GM20000 (cell line): ENCODE data around the gene RHOJ.
A peak's percentile ranks its signal among the peaks of the same experiment; 100 is the strongest.
"Not testable (repeated sequence)": the region's sequence is repeated elsewhere in the genome, so short reads cannot be mapped to it uniquely, and the experiment has no call there.

Source experiments
- DNase-seq: peaks from one replicate; pipeline ENCODE4 v3.0.0; 2012; ENCODE audit warnings: low spot score
- CTCF ChIP-seq: IDR thresholded peaks from 2 replicates; pipeline ENCODE4 v1.5.1; 2012; ENCODE audit warnings: mild to moderate bottlenecking, control low read depth; ENCODE audit errors: extremely low read depth, missing control alignments

The RHOJ gene

GRCh38 chr14:63275611-63276010, 71.4 kb downstream of the RHOJ start:
- no peak for DNase-seq

GRCh38 chr14:63276016-63276415, 71.8 kb downstream of the RHOJ start:
- no peak for TF ChIP-seq CTCF
- DNase-seq: no peak

More at GRCh38 chr14:63275611-63276010, 71.4 kb downstream of the RHOJ start:
- TF ChIP-seq CTCF: no peak

- TF ChIP-seq CTCF: peak; percentile 79
- peak; percentile 51 for DNase-seq
Measured at GRCh38 chr14:63276492-63277342, 72.5 kb downstream of the RHOJ start.

GRCh38 chr14:63277591-63278183, 73.4 kb downstream of the RHOJ start:
- no peak for TF ChIP-seq CTCF
- no peak for DNase-seq

GRCh38 chr14:63279933-63280332, 75.7 kb downstream of the RHOJ start:
- not testable (repeated sequence) for DNase-seq

- TF ChIP-seq CTCF: no peak
- peak; percentile 10 for DNase-seq
Measured at GRCh38 chr14:63282997-63283883, 79.0 kb downstream of the RHOJ start.

- no peak for TF ChIP-seq CTCF
- no peak for DNase-seq
Measured at GRCh38 chr14:63283884-63284248, 79.6 kb downstream of the RHOJ start.
